GM21529 (cell line): ENCODE results near the gene NUDT12.

ENCODE experiments used
- ATAC-seq: cut with Tn5 transposase; IDR thresholded peaks from one replicate; pipeline ENCODE4 v1.9.1; 2021; ENCODE audit not compliant: unreplicated experiment

Gene NUDT12

DNA sequence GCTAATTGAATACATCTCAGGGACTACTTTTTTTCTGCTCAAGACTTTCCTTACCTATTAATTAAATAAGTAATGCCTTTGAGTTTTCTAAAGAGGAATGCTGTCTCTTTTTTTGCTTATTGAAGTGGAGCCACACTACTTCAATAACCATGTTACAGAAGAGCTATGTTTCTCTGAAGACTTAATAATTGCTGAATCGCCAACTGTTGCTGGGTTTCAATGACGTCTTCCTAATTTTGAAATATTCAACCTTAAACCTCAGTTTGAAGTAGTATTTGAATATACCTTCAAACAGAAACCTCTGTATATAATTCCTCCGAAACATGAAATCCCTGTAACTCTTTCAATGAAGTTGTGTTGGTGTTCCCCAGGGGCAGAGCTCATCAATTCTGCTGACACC is 21.0 kb downstream of the NUDT12 start:
- no peak for ATAC-seq

DNA sequence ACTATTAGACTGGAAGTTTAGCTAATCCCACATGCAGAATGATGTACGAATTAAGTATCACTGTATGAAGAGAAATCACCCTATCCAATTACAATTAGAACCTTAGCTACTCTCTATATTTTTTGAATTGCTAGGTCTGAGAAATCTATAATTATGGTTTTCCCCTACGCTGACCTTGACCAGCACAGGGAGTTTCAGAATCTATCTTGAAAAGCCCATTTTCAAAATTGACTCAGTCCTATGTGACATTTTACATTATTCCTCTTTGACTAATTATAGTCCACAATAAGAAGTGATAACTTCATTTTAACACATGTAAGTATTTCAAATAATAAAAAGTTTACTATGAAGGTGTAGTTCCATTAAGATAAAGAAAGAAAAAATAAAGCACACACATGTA is 21.5 kb downstream of the NUDT12 start:
- no peak for ATAC-seq

DNA sequence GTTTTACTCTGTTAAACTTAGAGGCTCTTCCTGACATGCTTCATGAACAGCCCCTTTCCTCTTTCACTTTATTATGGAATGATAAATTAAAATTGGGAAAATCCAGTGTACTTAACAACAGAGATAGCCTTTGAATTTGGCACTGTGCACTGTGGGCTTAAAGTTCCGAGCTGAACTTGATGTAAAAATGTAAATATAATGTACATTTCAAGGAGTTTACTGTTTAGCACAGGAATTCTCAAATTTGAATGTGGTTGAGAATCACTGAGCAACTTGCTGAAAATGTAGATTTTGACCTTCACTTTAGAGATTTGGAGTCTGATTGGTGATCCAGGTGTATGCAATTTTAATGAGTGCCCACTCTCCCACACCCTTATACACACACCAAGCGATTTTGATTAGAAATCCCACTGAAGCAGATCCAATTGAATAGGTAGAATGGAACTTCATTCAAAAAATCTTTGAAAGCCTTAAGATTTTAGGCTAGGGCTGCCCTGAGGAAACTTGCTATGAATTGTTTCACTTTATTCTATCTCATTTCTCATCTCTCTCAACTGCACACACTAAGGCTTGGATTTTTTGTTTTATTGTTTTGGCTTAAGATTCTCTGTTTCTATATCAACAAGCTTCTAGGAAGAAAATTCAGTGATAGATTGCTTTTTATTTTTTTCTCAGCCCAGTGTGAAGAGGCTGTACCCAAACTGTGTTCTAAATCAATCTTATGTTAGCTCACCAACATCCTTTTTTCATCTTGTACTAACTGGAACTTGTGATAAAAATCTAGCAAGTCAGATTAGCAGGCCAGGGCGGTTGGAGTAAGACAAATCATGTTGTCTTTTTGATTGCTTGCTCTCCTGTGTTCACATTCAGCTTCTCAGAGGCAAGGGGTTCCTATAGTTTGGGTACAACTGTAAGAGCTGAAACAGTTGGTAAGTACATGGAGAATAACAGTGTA is 22.9 kb downstream of the NUDT12 start:
- no peak for ATAC-seq

DNA sequence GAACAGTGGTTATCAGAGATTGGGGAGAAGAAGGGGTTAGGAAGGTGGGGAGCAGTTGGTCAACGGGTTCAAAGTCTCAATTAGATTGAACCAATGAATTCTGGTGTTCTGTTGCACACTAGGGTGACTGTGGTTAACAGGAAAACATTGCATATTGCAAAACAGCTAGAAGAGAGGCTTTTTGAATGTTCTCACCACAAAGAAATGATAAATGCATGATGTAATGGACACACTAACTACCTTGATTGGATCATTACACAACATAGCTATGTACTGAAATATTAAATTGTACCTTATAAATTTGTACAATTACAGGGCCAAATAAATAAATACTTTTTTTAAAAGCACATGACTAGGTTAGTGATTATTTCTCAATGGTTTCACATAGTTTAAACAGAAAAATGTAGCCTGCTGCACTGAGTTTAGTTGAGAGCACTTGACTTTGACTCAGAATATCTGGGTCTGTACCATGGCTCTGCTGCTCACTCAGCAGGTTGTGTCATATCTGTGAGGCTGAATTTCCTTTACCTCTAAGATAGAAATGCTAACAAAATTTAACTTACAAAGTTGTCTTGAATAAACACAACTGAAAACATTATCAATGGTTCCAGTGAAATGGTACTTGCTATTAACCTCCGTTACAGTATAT is 30.4 kb downstream of the NUDT12 start:
- ATAC-seq: no peak

DNA sequence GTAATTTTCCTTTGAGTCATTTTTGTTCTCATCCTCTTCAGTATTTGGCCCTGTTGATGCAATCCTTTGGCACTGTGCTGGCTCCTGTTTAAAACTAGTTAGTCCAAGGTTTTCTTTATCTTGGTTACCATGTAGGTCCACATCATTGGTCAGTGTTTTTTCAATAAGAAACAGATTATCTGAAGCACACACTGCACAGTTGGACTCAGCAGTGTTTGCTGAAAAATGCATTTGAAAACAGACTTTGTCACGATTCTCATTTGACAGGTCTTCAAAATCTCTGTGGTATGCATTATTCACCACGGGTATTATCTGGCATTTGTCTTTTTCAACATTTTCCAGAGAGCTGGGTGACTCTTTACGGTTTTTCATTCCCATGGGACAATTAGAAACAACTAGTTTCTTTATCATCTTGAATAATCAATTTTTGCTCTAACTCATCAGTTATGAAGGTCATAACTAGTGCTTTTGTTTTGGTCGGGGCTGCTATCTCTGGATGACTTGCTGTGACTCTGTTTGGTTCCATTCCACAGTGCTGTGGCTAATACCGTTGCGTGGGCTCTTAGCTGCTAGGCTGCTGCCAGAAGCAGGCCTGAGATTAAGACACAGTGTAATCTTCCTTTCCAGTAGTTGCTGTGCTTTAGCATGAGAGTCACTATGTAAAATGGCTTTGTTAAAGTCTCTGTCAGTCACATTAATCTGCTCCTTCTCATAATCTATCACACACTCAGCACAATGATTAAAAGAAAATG is 36.2 kb downstream of the NUDT12 start:
- no peak for ATAC-seq

DNA sequence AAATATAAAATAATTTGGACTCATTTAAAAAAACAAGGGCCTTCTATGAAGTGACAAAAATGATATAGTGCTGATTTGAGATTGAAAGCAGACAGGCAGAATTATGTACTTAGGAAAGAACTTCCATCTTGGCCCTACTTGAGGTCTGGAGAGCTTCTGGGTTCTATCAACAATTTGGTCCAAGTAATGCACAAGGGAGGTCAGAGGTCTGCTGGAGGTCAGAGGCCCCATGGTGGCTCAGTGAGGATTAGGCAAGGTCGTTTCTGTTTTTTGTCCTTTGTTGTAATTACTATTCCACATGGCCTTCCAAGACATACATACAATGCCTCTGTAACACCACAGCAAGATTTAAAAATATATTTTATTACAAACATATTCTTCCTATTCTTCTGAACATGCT is 37.2 kb downstream of the NUDT12 start:
- ATAC-seq: no peak

DNA sequence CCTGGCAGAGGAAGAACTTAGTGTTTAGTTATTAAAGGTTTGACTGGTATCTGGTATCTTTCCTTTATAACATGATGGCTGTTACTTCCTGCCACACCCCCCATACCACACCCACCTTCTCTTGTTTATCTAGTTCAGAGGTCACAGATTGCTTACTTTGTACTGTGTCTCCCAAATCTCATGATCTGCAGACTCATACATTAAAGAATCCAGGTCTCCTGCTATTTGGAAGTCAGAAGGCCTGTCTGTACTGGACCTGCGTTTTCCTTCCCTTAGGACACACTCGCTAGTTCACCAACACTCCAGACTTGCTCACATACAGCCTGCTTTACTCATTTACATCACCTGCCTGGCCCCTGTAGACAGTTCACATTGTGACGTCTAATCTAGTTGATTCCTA is 39.3 kb downstream of the NUDT12 start:
- no peak for ATAC-seq

DNA sequence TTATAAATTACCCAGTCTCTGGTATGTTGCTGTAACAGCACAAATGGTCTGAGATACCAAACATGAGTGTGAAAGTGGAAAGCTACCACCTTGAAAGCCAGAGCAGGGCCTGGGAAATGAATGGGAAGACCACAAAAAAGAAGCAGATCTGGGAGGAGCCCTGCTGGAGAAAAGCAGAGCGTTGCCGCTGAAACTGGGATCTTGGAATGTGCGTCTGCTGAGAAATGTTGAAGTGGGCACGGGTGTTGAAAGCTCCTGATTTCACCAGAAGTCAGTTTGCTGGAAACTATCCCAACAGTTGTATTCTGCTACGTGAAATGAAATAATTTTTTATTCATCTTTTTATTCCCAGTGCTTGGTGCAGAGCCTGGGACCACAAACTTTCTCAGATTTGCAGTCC is 40.0 kb downstream of the NUDT12 start:
- no peak for ATAC-seq

DNA sequence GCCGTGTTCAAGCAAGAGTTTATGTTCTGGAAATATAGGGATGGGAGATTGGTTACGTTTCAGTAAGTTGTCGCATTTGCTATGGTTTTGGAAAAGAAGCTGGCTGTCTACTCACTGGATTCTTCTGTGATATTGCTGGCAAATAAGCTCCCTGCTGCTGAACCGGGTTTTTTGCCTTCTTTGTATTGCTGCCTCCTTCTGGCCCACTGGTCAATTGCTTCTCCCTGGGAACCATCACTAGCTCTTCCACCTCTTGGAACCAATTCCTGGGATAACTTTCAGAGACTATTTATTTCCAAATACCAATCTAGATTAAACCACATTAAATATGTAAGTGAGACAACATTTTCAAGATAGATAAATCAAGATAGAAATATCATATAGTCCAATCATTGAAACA is 43.0 kb downstream of the NUDT12 start:
- no peak for ATAC-seq

DNA sequence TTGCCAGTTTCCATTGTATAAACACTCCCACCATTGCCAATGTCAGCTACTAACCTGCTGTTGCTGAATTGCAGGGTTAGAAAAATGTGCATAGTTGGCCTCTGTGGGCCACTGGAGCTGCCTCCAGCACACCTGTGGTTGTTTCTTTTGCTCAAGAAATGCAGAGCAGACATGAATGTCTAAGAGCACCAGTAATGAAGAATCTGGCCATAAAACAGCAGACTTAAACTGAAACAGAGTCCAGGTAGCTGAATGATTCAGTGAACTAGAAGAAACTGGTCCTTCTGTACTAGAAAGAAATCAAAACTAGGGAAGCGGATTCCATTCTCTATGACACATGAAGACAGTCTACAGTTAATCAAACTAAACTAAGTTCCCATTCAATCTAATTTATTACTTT is 48.2 kb downstream of the NUDT12 start:
- no peak for ATAC-seq

DNA sequence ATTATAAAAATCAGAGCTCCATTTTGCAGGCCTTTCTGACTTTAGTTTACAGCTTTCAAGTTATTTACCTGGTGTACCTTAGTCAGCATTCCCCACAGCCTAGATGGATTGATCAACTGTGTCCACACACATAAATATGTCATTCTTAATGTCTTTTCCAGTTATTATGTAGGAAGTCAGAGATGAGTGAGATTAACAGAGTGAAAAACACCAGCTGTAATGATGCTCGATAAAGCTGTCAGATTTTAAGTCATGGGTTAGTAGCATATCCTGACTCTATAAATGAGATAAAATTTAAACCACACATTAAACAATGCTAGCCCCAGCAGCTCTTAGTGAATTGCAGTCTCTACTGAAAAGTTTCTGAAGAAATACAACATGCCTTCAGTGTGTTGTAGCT is 48.9 kb downstream of the NUDT12 start:
- ATAC-seq: no peak

DNA sequence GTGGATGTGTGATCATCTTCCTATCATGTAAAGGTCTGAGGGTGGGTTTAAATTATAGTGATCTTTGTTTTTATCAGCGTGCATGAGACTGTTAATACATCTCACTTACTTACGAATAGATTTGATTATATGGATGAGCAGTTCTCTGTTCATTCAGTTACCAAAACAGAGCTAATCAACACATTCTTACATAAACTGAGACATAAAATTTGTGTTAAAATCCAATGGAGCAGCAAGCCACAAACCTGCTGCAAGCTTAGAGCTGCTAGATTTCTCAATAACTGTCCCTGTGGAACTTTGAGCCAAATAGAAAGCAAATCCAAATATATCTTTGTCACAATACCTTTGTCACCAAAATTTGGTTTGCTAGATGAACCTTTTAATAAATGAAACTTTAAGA is 50.1 kb downstream of the NUDT12 start:
- ATAC-seq: no peak

DNA sequence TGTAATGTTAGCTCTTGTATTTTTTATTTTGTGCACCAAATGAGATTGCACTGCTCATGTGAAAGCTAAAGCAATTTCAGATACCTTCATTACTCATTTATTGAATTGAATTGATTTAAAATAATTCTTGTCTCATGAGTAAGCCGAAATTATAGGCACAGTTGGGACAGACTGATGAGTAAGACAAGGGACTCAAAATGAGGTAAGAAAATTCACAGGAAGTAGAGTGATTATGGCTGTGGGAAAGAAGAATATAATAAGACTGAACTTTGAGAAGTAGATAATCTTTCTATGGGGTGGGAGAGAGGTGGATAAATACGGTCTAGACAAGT is 51.1 kb downstream of the NUDT12 start:
- ATAC-seq: no peak

DNA sequence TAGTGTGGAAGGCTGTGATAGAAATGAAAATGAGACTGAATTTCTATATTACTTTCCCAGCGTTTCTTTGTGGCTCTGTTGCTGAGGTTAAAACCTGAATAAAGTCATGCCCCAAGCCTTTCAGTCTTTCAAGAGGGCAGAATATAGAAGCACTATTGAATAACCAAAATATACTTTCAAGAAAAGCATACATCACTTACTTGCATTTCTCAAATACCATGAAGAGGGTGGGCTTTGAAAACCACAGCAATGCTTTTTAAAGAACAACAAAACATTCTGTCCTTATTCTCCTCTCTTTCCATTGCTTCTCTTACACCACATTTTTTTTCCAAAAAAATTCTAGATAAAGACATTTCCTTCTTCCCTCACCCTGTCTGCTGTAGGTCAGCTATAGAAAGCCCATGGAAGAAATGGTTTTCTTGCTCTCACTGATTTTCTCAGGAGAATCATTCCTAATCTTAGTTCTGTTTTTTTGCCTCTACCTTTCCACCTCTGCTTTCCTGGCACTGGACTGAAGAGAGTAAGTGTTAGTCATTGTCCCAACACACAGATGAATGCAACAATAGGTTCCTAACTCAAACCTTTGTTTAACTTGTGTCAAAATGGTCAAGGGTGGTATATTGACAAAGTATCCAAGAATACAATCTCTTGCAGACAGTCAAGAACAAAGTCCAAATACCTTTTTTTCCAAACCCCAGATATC is 51.6 kb downstream of the NUDT12 start:
- ATAC-seq: no peak

DNA sequence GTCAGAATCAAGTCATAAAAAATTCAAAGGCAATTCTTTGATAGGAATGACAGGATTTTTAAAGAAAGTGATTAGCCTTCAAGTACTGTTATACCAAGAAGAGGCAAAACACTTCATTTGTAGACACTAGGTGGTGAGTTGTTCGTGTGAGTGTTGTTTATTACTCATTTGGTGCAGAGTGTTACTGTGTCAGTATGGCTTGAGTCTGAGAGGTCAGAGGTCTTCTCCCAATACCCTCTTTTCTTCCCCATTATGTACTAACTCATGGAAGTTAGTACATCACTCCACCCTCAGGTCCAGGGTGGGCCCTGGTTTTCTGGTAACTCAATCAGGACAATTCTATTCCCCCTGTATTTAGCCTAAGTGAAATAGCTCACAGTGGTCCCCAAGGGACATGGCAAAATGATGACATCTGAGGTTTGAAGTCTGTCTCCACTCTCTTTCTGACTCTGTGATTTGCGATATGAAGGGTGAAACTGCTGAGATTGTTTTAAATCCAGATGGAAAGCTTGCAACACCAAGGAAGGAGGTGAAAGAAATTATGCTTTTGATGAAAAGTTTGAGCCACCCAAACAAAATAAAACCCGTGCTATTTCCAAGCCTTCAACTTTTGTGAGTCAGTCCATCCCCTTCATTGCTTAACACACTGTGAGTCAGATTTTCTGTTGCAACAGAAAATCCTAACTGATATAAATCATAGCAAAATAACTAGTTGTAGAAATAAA is 56.8 kb downstream of the NUDT12 start:
- ATAC-seq: no peak

DNA sequence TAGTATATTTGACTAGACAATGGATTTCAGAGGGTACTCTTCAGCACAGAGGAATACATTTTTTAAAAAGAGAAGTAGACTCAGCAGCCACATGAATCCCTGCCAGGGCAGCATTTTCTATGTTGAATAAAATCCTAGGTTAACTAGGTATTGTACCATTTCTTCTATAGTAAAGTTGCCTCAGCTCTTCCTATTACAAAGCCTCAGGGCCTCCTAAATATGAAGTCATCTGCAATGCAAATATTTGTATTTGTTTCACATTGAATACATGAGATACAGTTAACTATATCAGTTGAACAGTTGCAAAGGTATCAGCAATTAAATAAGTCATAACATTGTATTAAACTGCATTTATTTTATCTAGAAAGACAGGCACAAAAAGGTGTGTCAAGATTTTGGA is 59.5 kb downstream of the NUDT12 start:
- no peak for ATAC-seq

DNA sequence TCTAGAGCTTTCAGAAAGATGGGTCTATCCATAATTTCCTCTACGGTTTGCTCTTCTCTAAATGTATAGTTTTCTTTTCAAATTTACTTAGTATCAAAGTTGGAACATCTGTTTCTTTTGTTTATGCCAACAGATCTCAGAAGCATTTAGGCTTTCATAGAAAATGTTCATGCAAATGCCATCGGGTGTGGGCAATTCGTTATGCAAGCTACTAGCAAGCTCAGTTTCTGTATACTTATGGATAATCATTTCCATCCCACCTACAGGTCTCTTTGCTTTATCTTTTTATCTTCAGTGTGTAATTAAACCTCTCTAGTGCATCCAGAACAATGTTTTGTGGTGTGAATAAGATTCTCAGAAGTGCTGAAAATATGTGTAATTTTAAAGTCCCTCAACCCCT is 59.9 kb downstream of the NUDT12 start:
- no peak for ATAC-seq
